DOHH2 (cell line): ENCODE results near the gene OLFM2.
A peak's percentile ranks its signal among the peaks of the same experiment; 100 is the strongest.
"Not testable (repeated sequence)": the region's sequence is repeated elsewhere in the genome, so short reads cannot be mapped to it uniquely, and the experiment has no call there.

Experiments
- H3F3A ChIP-seq: fragments of 200-600 bp; sonication (generic), shearing (Covaris generic); 2 replicates; pipeline ENCODE4 v1.6.0; 2016; ENCODE audit warnings: antibody characterized with exemption, mild to moderate bottlenecking; ENCODE audit not compliant: control insufficient read depth, insufficient read depth
- H3K27ac ChIP-seq: fragments of 200-600 bp; sonication (generic); 2 replicates; pipeline ENCODE4 v1.5.1; 2014; ENCODE audit warnings: low read depth, mild to moderate bottlenecking, low read length, moderate library complexity
- H3K27me3 ChIP-seq: fragments of 200-600 bp; sonication (generic); 2 replicates; pipeline ENCODE4 v1.6.1; 2014; ENCODE audit warnings: mild to moderate bottlenecking, low read length, mixed read lengths; ENCODE audit not compliant: control insufficient read depth
- H3K36me3 ChIP-seq: fragments of 200-600 bp; sonication (generic); 2 replicates; pipeline ENCODE4 v1.6.1; 2014; ENCODE audit warnings: mild to moderate bottlenecking, low read length, moderate library complexity, mixed read lengths; ENCODE audit not compliant: control insufficient read depth
- H3K4me1 ChIP-seq: fragments of 200-600 bp; sonication (generic); 2 replicates; pipeline ENCODE4 v1.6.1; 2014; ENCODE audit warnings: mild to moderate bottlenecking, low read length, mixed read lengths; ENCODE audit not compliant: control insufficient read depth
- H3K4me2 ChIP-seq: fragments of 200-600 bp; sonication (generic); 2 replicates; pipeline ENCODE4 v1.6.0; 2014; ENCODE audit warnings: mild to moderate bottlenecking, low read length, moderate library complexity
- H3K4me3 ChIP-seq: fragments of 200-600 bp; sonication (generic); 2 replicates; pipeline ENCODE4 v1.5.1; 2014; ENCODE audit warnings: mild to moderate bottlenecking, low read length, mixed read lengths
- H3K79me2 ChIP-seq: fragments of 200-600 bp; sonication (generic); 2 replicates; pipeline ENCODE4 v1.6.1; 2014; ENCODE audit warnings: mild to moderate bottlenecking, low read length, mixed read lengths; ENCODE audit not compliant: control insufficient read depth
- H3K9me2 ChIP-seq: fragments of 200-600 bp; sonication (generic); replicated peaks from 2 replicates; pipeline ENCODE4 v1.6.1; 2014; ENCODE audit warnings: mild to moderate bottlenecking, low read length, mixed read lengths; ENCODE audit not compliant: control insufficient read depth
- H3K9me3 ChIP-seq: fragments of 200-600 bp; sonication (generic); 2 replicates; pipeline ENCODE4 v1.6.1; 2014; ENCODE audit warnings: antibody characterized with exemption, low read length, mixed read lengths; ENCODE audit not compliant: control insufficient read depth, insufficient read depth
- H4K20me1 ChIP-seq: fragments of 200-600 bp; sonication (generic); 2 replicates; pipeline ENCODE4 v1.6.0; 2014; ENCODE audit warnings: low read depth, mild to moderate bottlenecking, antibody characterized with exemption, low read length, moderate library complexity; ENCODE audit not compliant: control insufficient read depth, insufficient read depth
- CTCF ChIP-seq: fragments of 200-600 bp; sonication (generic); IDR thresholded peaks from one replicate; pipeline ENCODE4 v1.5.1; 2014; ENCODE audit warnings: antibody characterized with exemption, mild to moderate bottlenecking, low read depth, low read length; ENCODE audit not compliant: poor library complexity, severe bottlenecking
- EZH2phosphoT487 ChIP-seq: fragments of 200-600 bp; sonication (generic); IDR thresholded peaks from 2 replicates; pipeline ENCODE4 v1.6.1; 2017; ENCODE audit warnings: borderline replicate concordance, mild to moderate bottlenecking, antibody characterized with exemption, low read length, moderate library complexity, mixed read lengths

Gene OLFM2

GRCh38 chr19:9848762-9849161 lies 87.6 kb downstream of the OLFM2 start:
- H3K9me2 ChIP-seq, result no peaks in the 10 kb centered on the region
- peaks cover 34% of the 10 kb centered on the region for H3K36me3 ChIP-seq
- no peaks in the 10 kb centered on the region for H4K20me1 ChIP-seq
- H3K9me3 ChIP-seq, result no peaks in the 10 kb centered on the region
- H3K79me2 ChIP-seq, result 0 out of 2 replicates have a peak, but pooled peaks cover 3% of the 10 kb centered on the region
- no peaks in the 10 kb centered on the region for H3F3A ChIP-seq
- no peak overlapping the region for H3K27ac ChIP-seq
- no peak overlapping the region for H3K4me3 ChIP-seq
- H3K4me1 ChIP-seq, result no peaks in the 10 kb centered on the region
- H3K27me3 ChIP-seq, result no peaks in the 10 kb centered on the region
- no peak overlapping the region for H3K4me2 ChIP-seq
- TF ChIP-seq EZH2phosphoT487, result no peak
- no peak for TF ChIP-seq CTCF

- H4K20me1 ChIP-seq, result no peaks in the 10 kb centered on the region
- H3K9me3 ChIP-seq, result no peaks in the 10 kb centered on the region
- 0 out of 2 replicates have a peak, but pooled peaks cover 3% of the 10 kb centered on the region for H3K79me2 ChIP-seq
- no peaks in the 10 kb centered on the region for H3K27me3 ChIP-seq
- no peak overlapping the region for H3K4me3 ChIP-seq
- H3F3A ChIP-seq, result no peaks in the 10 kb centered on the region
- H3K4me1 ChIP-seq, result no peaks in the 10 kb centered on the region
- no peaks in the 10 kb centered on the region for H3K9me2 ChIP-seq
- TF ChIP-seq CTCF (peak; percentile 65), EZH2phosphoT487 (no peak)
- peaks cover 39% of the 10 kb centered on the region for H3K36me3 ChIP-seq
- H3K27ac ChIP-seq, result no peak overlapping the region
- H3K4me2 ChIP-seq, result no peak overlapping the region
These were observed 88.3 kb downstream of the OLFM2 start for GRCh38 chr19:9848060-9848459.

GRCh38 chr19:9847087-9847671 lies 89.1 kb downstream of the OLFM2 start:
- Histone ChIP-seq H3K4me1 (no peaks in the 10 kb centered on the region), H3K27me3 (no peaks in the 10 kb centered on the region), H3K36me3 (peaks cover 48% of the 10 kb centered on the region), H3F3A (no peaks in the 10 kb centered on the region), H3K9me3 (no peaks in the 10 kb centered on the region), H4K20me1 (no peaks in the 10 kb centered on the region), H3K9me2 (no peaks in the 10 kb centered on the region), H3K27ac (no peak overlapping the region), H3K4me3 (no peak overlapping the region), H3K79me2 (0 out of 2 replicates have a peak, but pooled peaks cover 3% of the 10 kb centered on the region), H3K4me2 (no peak overlapping the region)
- TF ChIP-seq CTCF, result peak; percentile 49
- no peak for TF ChIP-seq EZH2phosphoT487

GRCh38 chr19:9843626-9844273 lies 92.6 kb downstream of the OLFM2 start:
- H3K4me3 ChIP-seq, H3K4me1 ChIP-seq, H3K27me3 ChIP-seq, H3K9me3 ChIP-seq, H3K27ac ChIP-seq, H3K79me2 ChIP-seq, H4K20me1 ChIP-seq, H3K4me2 ChIP-seq, H3F3A ChIP-seq, H3K9me2 ChIP-seq: not testable (repeated sequence)
- H3K36me3 ChIP-seq, result peaks cover 77% of the 10 kb centered on the region
